Activated CD8-positive, alpha-beta T cell treated with anti-CD3 and anti-CD28 coated beads for 36 hours (primary cell): ENCODE data around the gene CD300E. TPM values are rescaled to one million over a fixed set of nuclear protein-coding genes. Genes with fewer than 3 reads are reported as not detected.

Experiments
- ATAC-seq: fragments of 200-7000 bp; cut with Tn5 transposase; one replicate; pipeline ENCODE4 v1.10.0; 2021; ENCODE audit warnings: mild to moderate bottlenecking, moderate library complexity
- CTCF ChIA-PET: fragments of 350-600 bp; sonication (Branson Sonifier 250); formaldehyde crosslinking; loops from one replicate; lab custom pipeline; 2021; ENCODE audit warnings: antibody characterized with exemption; lab: Charles Lee
- POLR2A ChIA-PET: fragments of 350-600 bp; sonication (Branson Sonifier 250); formaldehyde crosslinking; loops from one replicate; lab custom pipeline; 2021; ENCODE audit warnings: antibody characterized with exemption; lab: Charles Lee
- DNase-seq: peaks from one replicate; pipeline ENCODE4 v3.0.0-alpha.2; 2020
- H3K27ac Mint-ChIP-seq: one replicate; pipeline ENCODE4 v1.8.0; 2021; ENCODE audit warnings: mild to moderate bottlenecking, mixed read lengths
- H3K27me3 Mint-ChIP-seq: one replicate; pipeline ENCODE4 v1.8.0; 2021; ENCODE audit warnings: mixed read lengths
- H3K36me3 Mint-ChIP-seq: one replicate; pipeline ENCODE4 v1.8.0; 2021; ENCODE audit warnings: low read depth, mixed read lengths
- H3K4me1 Mint-ChIP-seq: one replicate; pipeline ENCODE4 v1.8.0; 2021; ENCODE audit warnings: low read depth, mixed read lengths
- H3K4me3 Mint-ChIP-seq: one replicate; pipeline ENCODE4 v1.8.0; 2021; ENCODE audit warnings: mild to moderate bottlenecking, moderate library complexity, mixed read lengths
- H3K9me3 Mint-ChIP-seq: one replicate; pipeline ENCODE4 v1.8.0; 2021; ENCODE audit warnings: mixed read lengths
- intact Hi-C: fragments of 100-400 bp; cut with micrococcal nuclease; formaldehyde crosslinking; loops from one replicate; pipeline ENCODE4 v1.10.0; 2022
- total RNA-seq, 2 experiments: library from RNA; stranded (reverse); gene quantifications; one replicate each; pipeline ENCODE4 v1.2.3, GENCODE V29; 2021
- TF ChIP-seq, protein P1 (sequence below): fragments of 200-600 bp; IDR thresholded peaks from one replicate; pipeline ENCODE4 v1.8.0; 2022; ENCODE audit warnings: antibody characterized with exemption, mild to moderate bottlenecking

The CD300E gene
- total RNA-seq, 2 experiments from 2014 or later, result not detected

DNA sequence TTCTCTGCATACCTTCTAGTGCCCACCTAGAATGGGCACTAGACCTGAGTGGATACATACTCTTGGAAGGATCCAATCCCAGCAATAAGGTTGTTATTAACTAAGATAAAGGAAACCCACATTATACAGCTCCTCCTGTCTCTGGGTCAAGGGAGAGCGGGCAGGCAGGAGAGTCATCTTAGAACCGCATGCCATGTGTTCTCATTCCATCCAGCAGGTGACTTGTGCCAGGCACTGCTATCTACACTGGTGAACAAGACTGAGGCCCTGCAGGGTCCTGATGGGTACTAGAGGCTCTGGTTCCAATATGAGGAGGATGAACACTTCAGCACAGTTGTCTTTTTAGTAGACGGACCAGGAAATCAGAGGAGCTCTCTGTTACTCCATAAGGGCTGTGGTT, 50.4 kb downstream of the CD300E start:
- intact Hi-C loops, result no loop called here
- ChIA-PET POLR2A (no interaction called here), CTCF (interaction anchor here (1.0 to 1.4 kb wide), 3 partner anchors 30 to 218 kb away, joined by 3 to 4 read pairs (median 3); no protein-coding TSS in a partner anchor)
- H3K27me3 Mint-ChIP-seq, result peaks cover 23% of the 10 kb centered on the region
- no peak overlapping the region for H3K27ac Mint-ChIP-seq
- H3K4me3 Mint-ChIP-seq, result no peak overlapping the region
- TF ChIP-seq, protein P1, sequence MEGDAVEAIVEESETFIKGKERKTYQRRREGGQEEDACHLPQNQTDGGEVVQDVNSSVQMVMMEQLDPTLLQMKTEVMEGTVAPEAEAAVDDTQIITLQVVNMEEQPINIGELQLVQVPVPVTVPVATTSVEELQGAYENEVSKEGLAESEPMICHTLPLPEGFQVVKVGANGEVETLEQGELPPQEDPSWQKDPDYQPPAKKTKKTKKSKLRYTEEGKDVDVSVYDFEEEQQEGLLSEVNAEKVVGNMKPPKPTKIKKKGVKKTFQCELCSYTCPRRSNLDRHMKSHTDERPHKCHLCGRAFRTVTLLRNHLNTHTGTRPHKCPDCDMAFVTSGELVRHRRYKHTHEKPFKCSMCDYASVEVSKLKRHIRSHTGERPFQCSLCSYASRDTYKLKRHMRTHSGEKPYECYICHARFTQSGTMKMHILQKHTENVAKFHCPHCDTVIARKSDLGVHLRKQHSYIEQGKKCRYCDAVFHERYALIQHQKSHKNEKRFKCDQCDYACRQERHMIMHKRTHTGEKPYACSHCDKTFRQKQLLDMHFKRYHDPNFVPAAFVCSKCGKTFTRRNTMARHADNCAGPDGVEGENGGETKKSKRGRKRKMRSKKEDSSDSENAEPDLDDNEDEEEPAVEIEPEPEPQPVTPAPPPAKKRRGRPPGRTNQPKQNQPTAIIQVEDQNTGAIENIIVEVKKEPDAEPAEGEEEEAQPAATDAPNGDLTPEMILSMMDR, result no peak
- ATAC-seq (no peak), DNase-seq (no peak)
- H3K9me3 Mint-ChIP-seq, result no peaks in the 10 kb centered on the region
- peaks cover 11% of the 10 kb centered on the region for H3K4me1 Mint-ChIP-seq
- no peaks in the 10 kb centered on the region for H3K36me3 Mint-ChIP-seq

DNA sequence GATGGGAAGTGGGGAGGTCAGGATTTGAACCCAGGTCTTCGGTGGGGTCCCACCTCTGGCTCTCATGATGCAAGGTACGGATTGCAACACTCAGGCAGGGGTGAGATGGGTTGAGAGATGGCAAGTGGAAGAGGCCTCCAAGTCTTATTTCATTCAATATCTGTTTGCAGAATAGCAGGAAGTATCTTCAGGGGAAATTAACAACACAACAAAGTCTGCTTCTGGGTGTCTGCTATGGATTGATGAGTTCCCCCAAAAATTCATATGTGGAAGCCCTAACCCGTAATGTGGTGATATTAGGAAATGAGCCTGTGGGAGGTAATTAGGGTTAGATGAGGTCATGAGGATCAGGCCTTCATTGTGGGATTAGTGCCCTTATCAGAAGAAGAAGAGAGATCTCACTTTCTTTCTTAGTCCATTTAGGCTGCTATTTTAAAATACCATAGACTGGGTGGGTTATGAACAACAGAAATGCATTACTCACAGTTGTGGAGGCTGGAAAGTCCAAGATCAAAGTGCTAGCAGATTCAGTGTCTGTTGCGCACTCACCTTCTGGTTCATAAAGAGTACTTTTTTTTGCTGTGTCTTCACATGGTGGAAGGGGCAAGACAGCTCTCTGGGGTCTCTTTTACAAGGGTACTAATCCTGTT, 51.8 kb downstream of the CD300E start:
- Mint-ChIP-seq H3K4me3 (no peak overlapping the region), H3K9me3 (no peaks in the 10 kb centered on the region), H3K27ac (no peak overlapping the region), H3K27me3 (peaks cover 25% of the 10 kb centered on the region), H3K4me1 (peaks cover 11% of the 10 kb centered on the region), H3K36me3 (no peaks in the 10 kb centered on the region)
- ChIA-PET POLR2A (no interaction called here), CTCF (interaction anchor here (2.4 kb wide), 1 partner anchor 166 kb away, joined by 7 read pairs; the partner anchor contains the start of gene RAB37)
- TF ChIP-seq, protein P1, result no peak
- no peak for ATAC-seq
- intact Hi-C loops, result no loop called here
- no peak for DNase-seq

DNA sequence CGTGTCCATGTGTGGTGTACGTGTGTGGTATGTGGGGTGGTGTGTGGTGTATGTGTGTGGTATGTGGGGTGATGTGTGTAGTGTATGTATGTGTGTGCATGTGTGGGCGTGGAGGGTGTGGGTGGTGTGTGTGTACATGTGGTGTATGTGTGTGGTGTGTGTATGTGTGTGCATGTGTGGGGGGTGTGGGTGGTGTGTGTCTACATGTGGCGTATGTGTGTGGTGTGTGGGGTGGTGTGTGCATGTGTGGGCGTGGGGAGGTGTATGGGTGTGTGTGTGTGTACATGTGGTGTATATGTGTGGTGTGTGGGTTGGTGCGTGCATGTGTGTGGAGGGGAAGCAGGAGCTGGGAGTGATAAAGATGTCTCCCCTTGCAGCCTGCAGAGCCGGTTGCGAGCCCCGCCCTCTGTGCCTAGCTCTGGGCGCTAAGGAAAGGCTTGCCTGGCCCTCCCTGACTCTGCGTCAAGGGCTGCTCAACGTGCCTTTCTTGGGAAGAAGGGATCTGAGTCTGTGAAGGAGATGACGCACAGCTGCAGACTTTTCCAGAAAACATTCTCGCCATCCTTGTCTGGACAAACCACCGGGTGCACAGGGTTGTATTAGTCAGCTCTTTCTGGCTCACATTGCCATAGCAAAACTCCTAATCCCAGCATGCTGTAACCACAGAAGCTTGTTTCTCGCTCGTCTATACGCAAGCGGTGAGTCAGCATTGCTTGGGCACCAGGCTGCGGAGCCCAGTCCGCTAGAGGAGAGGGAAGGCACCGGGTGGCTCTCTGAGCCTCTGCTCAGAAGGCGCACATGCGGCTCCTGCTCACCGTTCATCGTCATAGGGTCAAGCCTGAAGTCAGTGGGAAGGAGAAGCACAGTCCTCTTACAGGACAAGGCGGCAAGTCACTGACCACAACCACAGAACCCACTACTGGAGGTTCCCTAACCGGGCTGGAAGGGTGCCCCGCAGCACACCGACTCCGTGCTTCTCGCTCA, 54.2 kb downstream of the CD300E start:
- ChIA-PET POLR2A (no interaction called here), CTCF (interaction anchor here (1.0 to 2.4 kb wide), 2 partner anchors 34 to 169 kb away, joined by 3 to 7 read pairs; partner anchors contain the start of gene RAB37)
- H3K4me1 Mint-ChIP-seq, result peaks cover 11% of the 10 kb centered on the region
- no peaks in the 10 kb centered on the region for H3K36me3 Mint-ChIP-seq
- ATAC-seq (peak; percentile 65), DNase-seq (peak; percentile 53)
- intact Hi-C loops, result no loop called here
- no peak overlapping the region for H3K4me3 Mint-ChIP-seq
- H3K9me3 Mint-ChIP-seq, result no peaks in the 10 kb centered on the region
- H3K27me3 Mint-ChIP-seq, result peaks cover 25% of the 10 kb centered on the region
- H3K27ac Mint-ChIP-seq, result no peak overlapping the region
- TF ChIP-seq, protein P1, result no peak

DNA sequence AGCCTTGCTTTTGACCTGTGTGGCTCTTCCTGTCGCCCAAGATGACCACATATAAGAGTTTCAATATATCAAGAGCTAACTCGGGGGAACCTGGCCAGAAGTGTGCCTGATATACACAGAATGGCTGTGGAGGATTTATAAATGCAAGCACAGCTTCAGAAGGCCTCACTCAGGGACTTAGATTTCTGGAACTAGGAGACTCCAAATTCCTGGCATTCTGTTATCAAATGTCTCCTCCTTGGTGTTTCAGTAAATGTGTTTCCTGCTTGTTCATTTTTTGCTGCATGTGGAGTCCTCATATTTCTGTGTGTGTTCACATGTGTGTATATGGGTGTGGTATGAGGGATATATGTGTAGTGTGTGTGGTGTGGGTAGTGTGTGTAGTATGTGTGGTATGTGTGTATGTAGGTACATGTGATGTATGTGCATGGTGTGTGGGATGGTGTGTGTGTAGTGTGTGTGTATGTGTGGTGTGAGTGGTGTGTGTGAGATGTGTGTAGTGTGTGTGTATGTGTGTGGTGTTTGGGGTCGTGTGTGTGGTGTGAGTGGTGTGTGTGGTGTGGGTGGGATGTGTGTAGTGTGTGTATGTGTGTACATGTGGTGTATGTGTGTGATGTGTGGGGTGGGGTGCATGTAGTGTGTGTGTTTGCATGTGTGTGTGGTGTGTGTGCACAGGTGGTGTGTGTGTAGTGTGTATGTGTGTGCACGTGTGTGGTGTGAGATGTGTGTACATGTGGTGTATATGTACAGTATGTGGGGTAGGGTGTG, 55.2 kb downstream of the CD300E start:
- TF ChIP-seq, protein P1, result no peak
- ChIA-PET CTCF (interaction anchor here (0.9 to 2.7 kb wide), 4 partner anchors 21 to 207 kb away, joined by 3 to 14 read pairs (median 4); partner anchors contain the start of gene BTBD17), POLR2A (no interaction called here)
- Mint-ChIP-seq H3K36me3 (no peaks in the 10 kb centered on the region), H3K4me1 (peaks cover 11% of the 10 kb centered on the region), H3K27me3 (peaks cover 25% of the 10 kb centered on the region), H3K4me3 (no peak overlapping the region), H3K9me3 (no peaks in the 10 kb centered on the region), H3K27ac (no peak overlapping the region)
- ATAC-seq, result no peak
- no peak for DNase-seq
- intact Hi-C loops, result no loop called here
